OCI-LY1 (cell line): ENCODE results near the gene XRN1.

Experiments
- H2AFZ ChIP-seq: fragments of 200-600 bp; sonication (generic), shearing (Covaris generic); 2 replicates; pipeline ENCODE4 v1.6.0; 2014; ENCODE audit warnings: antibody characterized with exemption, mild to moderate bottlenecking, low read length
- H3F3A ChIP-seq: fragments of 200-600 bp; sonication (generic), shearing (Covaris generic); 2 replicates; pipeline ENCODE4 v1.6.0; 2014; ENCODE audit warnings: mild to moderate bottlenecking, antibody characterized with exemption, low read length, moderate library complexity; ENCODE audit not compliant: insufficient read depth
- H3K27ac ChIP-seq: fragments of 200-600 bp; sonication (generic); 2 replicates; pipeline ENCODE4 v1.5.1; 2014; ENCODE audit warnings: low read length, mixed run types, mild to moderate bottlenecking, low read depth; ENCODE audit not compliant: poor library complexity, severe bottlenecking
- H3K27me3 ChIP-seq: fragments of 200-600 bp; sonication (generic); 2 replicates; pipeline ENCODE4 v1.6.0; 2014; ENCODE audit warnings: antibody characterized with exemption, mild to moderate bottlenecking, low read length, moderate library complexity; ENCODE audit not compliant: insufficient read depth
- H3K36me3 ChIP-seq: fragments of 200-600 bp; sonication (generic); 2 replicates; pipeline ENCODE4 v1.6.1; 2014; ENCODE audit warnings: mild to moderate bottlenecking, antibody characterized with exemption, low read length, moderate library complexity, mixed read lengths; ENCODE audit not compliant: insufficient read depth
- H3K4me1 ChIP-seq: fragments of 200-600 bp; sonication (generic); 2 replicates; pipeline ENCODE4 v1.5.1; 2014; ENCODE audit warnings: mild to moderate bottlenecking, low read length, moderate library complexity; ENCODE audit not compliant: insufficient read depth, severe bottlenecking
- H3K4me2 ChIP-seq: fragments of 200-600 bp; sonication (generic), shearing (Covaris generic); 2 replicates; pipeline ENCODE4 v1.6.1; 2014; ENCODE audit warnings: low read length
- H3K4me3 ChIP-seq: fragments of 200-600 bp; sonication (generic); 2 replicates; pipeline ENCODE4 v1.5.1; 2014; ENCODE audit warnings: low read length, low read depth, mild to moderate bottlenecking, mixed read lengths; ENCODE audit not compliant: poor library complexity, severe bottlenecking
- H3K79me2 ChIP-seq: fragments of 200-600 bp; shearing (Covaris generic); 2 replicates; pipeline ENCODE4 v1.6.1; 2016; ENCODE audit warnings: mixed run types, low read length, mixed read lengths; ENCODE audit not compliant: insufficient read depth
- H3K9ac ChIP-seq: fragments of 200-600 bp; sonication (generic), shearing (Covaris generic); 2 replicates; pipeline ENCODE4 v1.6.1; 2014; ENCODE audit warnings: mild to moderate bottlenecking, low read length, mixed read lengths
- H3K9me2 ChIP-seq: fragments of 200-600 bp; sonication (generic), shearing (Covaris generic); 2 replicates; pipeline ENCODE4 v1.6.1; 2014; ENCODE audit warnings: low read depth, mild to moderate bottlenecking, low read length, mixed read lengths
- H3K9me3 ChIP-seq: fragments of 200-600 bp; shearing (Covaris generic); 2 replicates; pipeline ENCODE4 v1.6.1; 2014; ENCODE audit warnings: low read length, mixed read lengths
- H4K20me1 ChIP-seq: fragments of 200-600 bp; sonication (generic), shearing (Covaris generic); 2 replicates; pipeline ENCODE4 v1.6.0; 2016; ENCODE audit warnings: mild to moderate bottlenecking, low read length; ENCODE audit not compliant: insufficient read depth
- EZH2 ChIP-seq: fragments of 200-600 bp; sonication (generic), shearing (Covaris generic); IDR thresholded peaks from 2 replicates; pipeline ENCODE4 v1.8.0; 2017; ENCODE audit warnings: borderline replicate concordance, mixed run types, mild to moderate bottlenecking, antibody characterized with exemption, low read length, moderate library complexity, mixed read lengths
- TF ChIP-seq, protein P1 (sequence below): fragments of 200-600 bp; sonication (generic), shearing (Covaris generic); IDR thresholded peaks from 2 replicates; pipeline ENCODE4 v1.5.1; 2017; ENCODE audit warnings: mild to moderate bottlenecking, antibody characterized with exemption, low read length, moderate library complexity, mixed read lengths

Gene XRN1

DNA sequence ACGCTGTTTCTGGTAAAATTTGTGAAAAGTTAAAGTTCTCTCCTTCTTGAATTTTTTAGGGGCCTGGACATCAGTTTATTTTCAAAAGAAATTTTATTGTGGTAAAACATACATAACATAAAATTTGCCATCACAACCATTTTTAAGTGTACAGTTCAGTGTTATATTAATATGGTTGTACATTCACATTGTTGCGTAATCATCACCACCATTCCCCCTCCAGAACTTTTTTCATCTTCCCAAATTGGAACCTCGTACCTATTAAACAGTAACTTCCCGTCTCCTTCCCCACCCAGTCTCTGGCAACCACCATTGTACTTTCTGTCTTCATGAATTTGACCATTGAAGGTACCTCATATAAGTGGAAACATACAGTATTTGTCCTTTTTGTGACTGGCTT lies 23.0 kb upstream of the XRN1 start:
- Histone ChIP-seq H3K9me2 (no peaks in the 10 kb centered on the region), H3K36me3 (peaks cover 22% of the 10 kb centered on the region), H3K79me2 (no peaks in the 10 kb centered on the region), H2AFZ (no peak overlapping the region), H3K27ac (no peak overlapping the region), H3K9ac (no peak overlapping the region), H3K4me3 (no peak overlapping the region), H3F3A (no peaks in the 10 kb centered on the region), H3K4me1 (no peaks in the 10 kb centered on the region), H3K27me3 (no peaks in the 10 kb centered on the region), H4K20me1 (no peaks in the 10 kb centered on the region), H3K9me3 (no peaks in the 10 kb centered on the region), H3K4me2 (no peak overlapping the region)
- no peak for TF ChIP-seq EZH2
- TF ChIP-seq, protein P1, sequence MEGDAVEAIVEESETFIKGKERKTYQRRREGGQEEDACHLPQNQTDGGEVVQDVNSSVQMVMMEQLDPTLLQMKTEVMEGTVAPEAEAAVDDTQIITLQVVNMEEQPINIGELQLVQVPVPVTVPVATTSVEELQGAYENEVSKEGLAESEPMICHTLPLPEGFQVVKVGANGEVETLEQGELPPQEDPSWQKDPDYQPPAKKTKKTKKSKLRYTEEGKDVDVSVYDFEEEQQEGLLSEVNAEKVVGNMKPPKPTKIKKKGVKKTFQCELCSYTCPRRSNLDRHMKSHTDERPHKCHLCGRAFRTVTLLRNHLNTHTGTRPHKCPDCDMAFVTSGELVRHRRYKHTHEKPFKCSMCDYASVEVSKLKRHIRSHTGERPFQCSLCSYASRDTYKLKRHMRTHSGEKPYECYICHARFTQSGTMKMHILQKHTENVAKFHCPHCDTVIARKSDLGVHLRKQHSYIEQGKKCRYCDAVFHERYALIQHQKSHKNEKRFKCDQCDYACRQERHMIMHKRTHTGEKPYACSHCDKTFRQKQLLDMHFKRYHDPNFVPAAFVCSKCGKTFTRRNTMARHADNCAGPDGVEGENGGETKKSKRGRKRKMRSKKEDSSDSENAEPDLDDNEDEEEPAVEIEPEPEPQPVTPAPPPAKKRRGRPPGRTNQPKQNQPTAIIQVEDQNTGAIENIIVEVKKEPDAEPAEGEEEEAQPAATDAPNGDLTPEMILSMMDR: no peak

DNA sequence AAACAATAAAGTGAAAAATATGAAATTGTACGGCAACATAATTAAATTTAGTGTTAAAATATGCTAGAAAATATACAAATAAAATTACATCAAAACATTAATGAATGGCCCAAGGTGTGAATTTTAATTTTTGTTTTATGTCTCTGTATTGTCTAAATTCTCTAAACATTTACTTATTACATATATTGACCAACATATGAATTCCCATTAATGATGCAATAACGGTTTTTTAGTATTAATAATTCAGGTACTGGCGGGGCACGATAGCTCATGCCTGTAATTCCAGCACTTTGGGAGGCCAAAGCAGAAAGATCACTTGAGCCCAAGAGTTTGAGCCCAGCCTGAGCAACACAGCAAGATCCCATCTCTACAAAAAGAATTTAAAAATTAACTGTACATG lies 20.6 kb upstream of the XRN1 start:
- Histone ChIP-seq H3F3A (no peaks in the 10 kb centered on the region), H3K9me2 (no peaks in the 10 kb centered on the region), H3K4me3 (no peak overlapping the region), H3K27me3 (no peaks in the 10 kb centered on the region), H3K4me1 (no peaks in the 10 kb centered on the region), H3K79me2 (no peaks in the 10 kb centered on the region), H3K9ac (no peak overlapping the region), H4K20me1 (no peaks in the 10 kb centered on the region), H3K4me2 (no peak overlapping the region), H3K36me3 (peaks cover 33% of the 10 kb centered on the region), H3K9me3 (no peaks in the 10 kb centered on the region), H3K27ac (no peak overlapping the region), H2AFZ (no peak overlapping the region)
- TF ChIP-seq, protein P1: no peak
- TF ChIP-seq EZH2: no peak

DNA sequence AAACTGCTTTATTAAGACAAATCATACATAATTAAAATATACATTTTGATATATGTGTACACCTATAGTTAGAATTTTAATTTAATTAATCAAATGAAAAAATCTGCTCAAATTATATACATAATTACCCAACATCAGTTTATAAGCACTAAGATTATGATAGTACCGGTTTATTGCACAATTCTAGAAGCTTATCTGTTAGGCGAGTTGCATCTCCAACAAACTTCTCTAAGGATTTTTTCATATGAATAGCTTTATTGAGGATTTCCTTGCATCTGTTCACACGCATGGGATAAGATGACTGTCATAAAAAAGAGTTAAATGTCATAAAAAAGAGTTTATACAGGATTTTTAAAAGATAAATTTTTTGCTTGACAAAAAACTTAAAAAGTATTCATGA lies 19.9 kb upstream of the XRN1 start:
- Histone ChIP-seq H3K4me2 (no peak overlapping the region), H3K27me3 (no peaks in the 10 kb centered on the region), H3K4me1 (no peaks in the 10 kb centered on the region), H3K9me2 (no peaks in the 10 kb centered on the region), H3K27ac (no peak overlapping the region), H3K79me2 (no peaks in the 10 kb centered on the region), H2AFZ (no peak overlapping the region), H4K20me1 (no peaks in the 10 kb centered on the region), H3F3A (no peaks in the 10 kb centered on the region), H3K9ac (no peak overlapping the region), H3K36me3 (peaks cover 33% of the 10 kb centered on the region), H3K4me3 (no peak overlapping the region), H3K9me3 (no peaks in the 10 kb centered on the region)
- TF ChIP-seq, protein P1: no peak
- TF ChIP-seq EZH2: no peak
